ENCODE results near the gene S100A2.
"Not testable (repeated sequence)": the region's sequence is repeated elsewhere in the genome, so short reads cannot be mapped to it uniquely, and the experiment has no call there.

Gene S100A2

DNA sequence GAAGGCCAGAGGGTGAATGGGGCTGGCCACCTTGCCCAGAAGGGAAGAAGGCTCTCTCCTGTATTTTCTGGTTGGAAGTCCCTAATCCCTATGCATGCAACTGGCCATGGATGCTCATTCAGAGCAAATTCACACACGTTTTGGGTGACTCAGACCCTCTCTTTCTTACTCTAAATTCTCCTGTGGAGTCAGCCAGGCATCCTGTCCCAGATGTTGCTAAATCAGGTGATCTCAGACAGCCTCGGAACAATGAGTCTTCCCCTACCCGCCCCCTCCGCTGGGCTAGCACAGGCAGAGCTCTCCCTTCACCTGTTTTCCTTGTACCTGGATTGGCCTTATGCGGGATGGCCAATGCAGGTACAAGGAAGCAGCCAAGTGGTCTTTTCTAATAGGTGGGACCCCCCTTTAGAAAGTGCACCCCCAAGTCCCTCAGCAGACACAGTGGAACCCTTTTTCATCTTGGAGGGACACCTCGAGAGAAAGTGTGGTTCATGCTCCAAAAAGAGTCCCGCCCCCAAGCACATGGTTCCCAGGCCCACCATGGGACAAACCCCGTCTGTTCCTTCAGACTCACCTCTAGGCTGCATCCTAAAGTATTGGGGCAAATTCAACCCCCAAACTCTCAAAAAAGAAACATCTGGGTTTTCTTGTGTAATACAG lies 38.5 kb downstream of the S100A2 start:
- TF ChIP-seq L3MBTL2 (conservative IDR thresholded peaks at IDR 0.05) (no peak), ZNF384 (IDR thresholded peaks at IDR 0.05) (no peak), NFRKB (IDR thresholded peaks at IDR 0.05) (no peak), ELF4 (IDR thresholded peaks at IDR 0.05) (no peak), BHLHE40 (IDR thresholded peaks at IDR 0.05; ENCODE audit: borderline replicate concordance) (no peak), FOXK2 (IDR thresholded peaks at IDR 0.05) (no peak), FOXA1 (IDR thresholded peaks at IDR 0.05) (no peak), TARDBP (IDR thresholded peaks at IDR 0.05) (no peak), SUZ12 (IDR thresholded peaks at IDR 0.05) (no peak), LEF1 (IDR thresholded peaks at IDR 0.05; ENCODE audit: borderline replicate concordance) (no peak), PKNOX1 (IDR thresholded peaks at IDR 0.05) (no peak), ARNT (IDR thresholded peaks at IDR 0.05) (no peak), HDGF (IDR thresholded peaks at IDR 0.05; ENCODE audit: borderline replicate concordance) (no peak), SP1 (IDR thresholded peaks at IDR 0.05) (no peak), FOXM1 (IDR thresholded peaks at IDR 0.05; ENCODE audit: borderline replicate concordance) (no peak), CTBP1 (IDR thresholded peaks at IDR 0.05; ENCODE audit: borderline replicate concordance) (no peak)
- CTCF ChIA-PET, result interaction anchor here (2.8 kb wide), 1 partner anchor 100 kb away, joined by 11 read pairs; the partner anchor contains the start of gene S100A13
- no peak for DNase-seq (ENCODE audit: extremely low spot score)
- POLR2A ChIA-PET, result interaction anchor here (1.9 kb wide), 1 partner anchor 107 kb away, joined by 6 read pairs; the partner anchor contains the start of gene CHTOP

- ChIA-PET CTCF (interaction anchor here (0.5 to 2.8 kb wide), 3 partner anchors 101 to 1893 kb away, joined by 3 to 11 read pairs (median 4); partner anchors contain the start of gene S100A13), POLR2A (interaction anchor here (1.9 kb wide), 1 partner anchor 108 kb away, joined by 6 read pairs; the partner anchor contains the start of gene CHTOP)
- TF ChIP-seq FOXA1 (IDR thresholded peaks at IDR 0.05) (no peak), TARDBP (IDR thresholded peaks at IDR 0.05) (no peak), CTBP1 (IDR thresholded peaks at IDR 0.05; ENCODE audit: borderline replicate concordance) (no peak), LEF1 (IDR thresholded peaks at IDR 0.05; ENCODE audit: borderline replicate concordance) (no peak), FOXM1 (IDR thresholded peaks at IDR 0.05; ENCODE audit: borderline replicate concordance) (no peak), SUZ12 (IDR thresholded peaks at IDR 0.05) (no peak), L3MBTL2 (conservative IDR thresholded peaks at IDR 0.05) (no peak), ELF4 (IDR thresholded peaks at IDR 0.05) (no peak), SP1 (IDR thresholded peaks at IDR 0.05) (no peak), FOXK2 (IDR thresholded peaks at IDR 0.05) (no peak)
- DNase-seq (ENCODE audit: extremely low spot score), result no peak
Measured at GRCh38 chr1:153526132-153526543, 39.5 kb downstream of the S100A2 start.

- DNase-seq (ENCODE audit: extremely low spot score), result no peak
- TF ChIP-seq FOXM1 (IDR thresholded peaks at IDR 0.05; ENCODE audit: borderline replicate concordance) (no peak), CTBP1 (IDR thresholded peaks at IDR 0.05; ENCODE audit: borderline replicate concordance) (no peak), FOXK2 (IDR thresholded peaks at IDR 0.05) (no peak), TARDBP (IDR thresholded peaks at IDR 0.05) (no peak), FOXA1 (IDR thresholded peaks at IDR 0.05) (no peak), HDGF (IDR thresholded peaks at IDR 0.05; ENCODE audit: borderline replicate concordance) (no peak), ARNT (IDR thresholded peaks at IDR 0.05) (no peak), ZNF384 (IDR thresholded peaks at IDR 0.05) (no peak)
- POLR2A ChIA-PET, result no interaction called here
- CTCF ChIA-PET, result interaction anchor here (0.5 to 2.8 kb wide), 4 partner anchors 21 to 170 kb away, joined by 3 to 11 read pairs (median 4); partner anchors contain the start of genes S100A13 and S100A4
Measured at GRCh38 chr1:153525088-153525728, 40.4 kb downstream of the S100A2 start.

GRCh38 chr1:153522353-153523048 lies 43.1 kb downstream of the S100A2 start:
- POLR2A ChIA-PET; DNase-seq (ENCODE audit: extremely low spot score): not testable (repeated sequence)
- CTCF ChIA-PET, result interaction anchor here (3.3 kb wide), 1 partner anchor 10 kb away, joined by 16 read pairs; no protein-coding TSS in a partner anchor

GRCh38 chr1:153521808-153522207 lies 43.8 kb downstream of the S100A2 start:
- CTCF ChIA-PET, result interaction anchor here (3.3 kb wide), 1 partner anchor 11 kb away, joined by 16 read pairs; no protein-coding TSS in a partner anchor
- DNase-seq (ENCODE audit: extremely low spot score); POLR2A ChIA-PET: not testable (repeated sequence)

GRCh38 chr1:153520818-153521476 lies 44.7 kb downstream of the S100A2 start:
- no peak for TF ChIP-seq FOXK2 (IDR thresholded peaks at IDR 0.05)
- no peak for TF ChIP-seq ARNT (IDR thresholded peaks at IDR 0.05)
- TF ChIP-seq ZNF384 (IDR thresholded peaks at IDR 0.05), result no peak
- no peak for TF ChIP-seq SP1 (IDR thresholded peaks at IDR 0.05)
- TF ChIP-seq LEF1 (IDR thresholded peaks at IDR 0.05; ENCODE audit: borderline replicate concordance), result no peak
- no peak for TF ChIP-seq FOXM1 (IDR thresholded peaks at IDR 0.05; ENCODE audit: borderline replicate concordance)
- no peak for TF ChIP-seq NFRKB (IDR thresholded peaks at IDR 0.05)
- TF ChIP-seq TARDBP (IDR thresholded peaks at IDR 0.05), result no peak
- TF ChIP-seq CTBP1 (IDR thresholded peaks at IDR 0.05; ENCODE audit: borderline replicate concordance), result no peak
- POLR2A ChIA-PET, result interaction anchor here (1.0 to 1.8 kb wide), 4 partner anchors 47 to 263 kb away, joined by 3 to 10 read pairs (median 4); partner anchors contain the start of genes CHTOP, S100A1 and S100A13

DNA sequence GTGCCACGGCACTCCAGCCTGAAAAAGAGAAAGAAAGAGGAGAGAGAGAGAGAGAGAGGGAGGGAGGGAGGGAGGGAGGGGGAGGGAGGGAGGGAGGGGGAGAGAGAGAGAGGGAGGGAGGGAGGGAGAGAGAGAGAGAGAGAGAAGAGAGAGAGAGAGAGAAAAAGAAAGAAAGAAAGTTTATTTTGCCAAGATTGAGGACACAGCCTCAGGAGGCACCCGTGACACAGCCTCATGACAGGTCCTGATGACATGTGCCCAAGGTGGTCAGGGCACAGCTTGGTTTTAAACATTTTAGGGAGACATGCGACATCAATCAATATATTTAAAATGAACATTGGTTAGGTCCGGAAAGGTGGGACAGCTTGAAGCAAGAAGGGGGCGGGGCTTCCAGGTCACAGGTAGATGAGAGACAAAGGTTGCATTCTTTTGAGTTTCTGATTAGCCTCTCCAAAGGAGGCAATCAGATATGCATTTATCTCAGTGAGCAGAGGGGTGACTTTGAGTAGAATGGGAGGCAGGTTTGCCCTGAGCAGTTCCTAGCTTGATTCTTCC lies 45.4 kb downstream of the S100A2 start:
- DNase-seq (ENCODE audit: extremely low spot score), result not testable (repeated sequence)
- ChIA-PET POLR2A (interaction anchor here (1.0 to 1.8 kb wide), 4 partner anchors 48 to 263 kb away, joined by 3 to 10 read pairs (median 4); partner anchors contain the start of genes CHTOP, S100A1 and S100A13), CTCF (interaction anchor here (0.6 to 3.3 kb wide), 4 partner anchors 9 to 292 kb away, joined by 4 to 16 read pairs (median 6); no protein-coding TSS in a partner anchor)

More at GRCh38 chr1:153520818-153521476, 44.7 kb downstream of the S100A2 start:
- no peak for DNase-seq (ENCODE audit: extremely low spot score)
- CTCF ChIA-PET, result interaction anchor here (0.6 to 3.3 kb wide), 4 partner anchors 11 to 465 kb away, joined by 3 to 16 read pairs (median 6); partner anchors contain the start of gene RAB13

Measured in HEK293T (cell line).